Choroid plexus epithelial cell (primary cell): Measurements from ENCODE around the gene RAB3B.
"Not testable (repeated sequence)": the region's sequence is repeated elsewhere in the genome, so short reads cannot be mapped to it uniquely, and the experiment has no call there.

Experiments
- DNase-seq: peaks from one replicate; pipeline ENCODE4 v3.0.0-alpha.2; 2010; ENCODE audit warnings: low read depth
- H3K4me3 ChIP-seq: 2 replicates; pipeline ENCODE4 v1.5.1; 2011; ENCODE audit warnings: low read depth, mild to moderate bottlenecking, control low read depth, low read length, moderate library complexity
- CTCF ChIP-seq: conservative IDR thresholded peaks from 2 replicates; pipeline ENCODE4 v1.5.1; 2011; ENCODE audit warnings: low read depth, mild to moderate bottlenecking, control low read depth, inconsistent platforms, low read length, moderate library complexity

The RAB3B gene

GRCh38 chr1:52032124-52032784, 41.8 kb upstream of the RAB3B start:
- no peak for TF ChIP-seq CTCF
- no peak for DNase-seq
- H3K4me3 ChIP-seq, result peak overlapping the region; percentile 97

GRCh38 chr1:52028839-52029238, 38.3 kb upstream of the RAB3B start:
- not testable (repeated sequence) for H3K4me3 ChIP-seq, DNase-seq

GRCh38 chr1:52028328-52028727, 37.8 kb upstream of the RAB3B start:
- no peak for TF ChIP-seq CTCF
- H3K4me3 ChIP-seq, result no peak overlapping the region
- no peak for DNase-seq

GRCh38 chr1:52026278-52026677, 35.8 kb upstream of the RAB3B start:
- H3K4me3 ChIP-seq, result no peak overlapping the region
- DNase-seq, result no peak
- TF ChIP-seq CTCF, result no peak

- no peak overlapping the region for H3K4me3 ChIP-seq
- TF ChIP-seq CTCF, result no peak
- DNase-seq, result no peak
These were observed 31.6 kb upstream of the RAB3B start for GRCh38 chr1:52022133-52022532.

- TF ChIP-seq CTCF, result no peak
- no peak overlapping the region for H3K4me3 ChIP-seq
- no peak for DNase-seq
These were observed 17.7 kb upstream of the RAB3B start for GRCh38 chr1:52008071-52008809.

- no peak for TF ChIP-seq CTCF
- DNase-seq, result peak; percentile 6
- no peak overlapping the region for H3K4me3 ChIP-seq
These were observed 16.9 kb upstream of the RAB3B start for GRCh38 chr1:52007215-52008002.

- H3K4me3 ChIP-seq, DNase-seq: not testable (repeated sequence)
These were observed 15.6 kb upstream of the RAB3B start for GRCh38 chr1:52006081-52006553.

- peak; percentile 89 for DNase-seq
- not testable (repeated sequence) for H3K4me3 ChIP-seq
These were observed 15.0 kb upstream of the RAB3B start for GRCh38 chr1:52005548-52005947.
